NCI-H524 treated with DMSO at 0.1 percent for 48 hours (cell line): ENCODE data around the gene CCNYL1.
"Not testable (repeated sequence)": the region's sequence is repeated elsewhere in the genome, so short reads cannot be mapped to it uniquely, and the experiment has no call there.

Experiments
- DNase-seq: peaks from one replicate; lab custom pipeline; 2025; lab: John Stamatoyannopoulos, UW

CCNYL1 gene

GRCh38 chr2:207734636-207735512 is 23.4 kb downstream of the CCNYL1 start:
- DNase-seq, result no peak

- DNase-seq, result not testable (repeated sequence)
Measured at GRCh38 chr2:207735513-207735859, 24.0 kb downstream of the CCNYL1 start.

GRCh38 chr2:207743514-207743913 is 32.1 kb downstream of the CCNYL1 start:
- DNase-seq, result no peak

- no peak for DNase-seq
Measured at GRCh38 chr2:207744050-207744449, 32.6 kb downstream of the CCNYL1 start.

GRCh38 chr2:207744451-207744850 is 33.0 kb downstream of the CCNYL1 start:
- no peak for DNase-seq

GRCh38 chr2:207746131-207746530 is 34.7 kb downstream of the CCNYL1 start:
- no peak for DNase-seq

GRCh38 chr2:207747653-207748560 is 36.5 kb downstream of the CCNYL1 start:
- no peak for DNase-seq

GRCh38 chr2:207748993-207749392 is 37.6 kb downstream of the CCNYL1 start:
- no peak for DNase-seq

- DNase-seq, result no peak
Measured at GRCh38 chr2:207749873-207750272, 38.4 kb downstream of the CCNYL1 start.

GRCh38 chr2:207750345-207750744 is 38.9 kb downstream of the CCNYL1 start:
- DNase-seq, result no peak

GRCh38 chr2:207750876-207751275 is 39.4 kb downstream of the CCNYL1 start:
- DNase-seq, result no peak

GRCh38 chr2:207753688-207754087 is 42.2 kb downstream of the CCNYL1 start:
- DNase-seq, result not testable (repeated sequence)

- DNase-seq, result no peak
Measured at GRCh38 chr2:207754498-207755383, 43.3 kb downstream of the CCNYL1 start.

- DNase-seq, result no peak
Measured at GRCh38 chr2:207758025-207758424, 46.6 kb downstream of the CCNYL1 start.

- DNase-seq, result no peak
Measured at GRCh38 chr2:207759890-207760289, 48.5 kb downstream of the CCNYL1 start.

GRCh38 chr2:207760453-207760852 is 49.0 kb downstream of the CCNYL1 start:
- DNase-seq, result no peak

GRCh38 chr2:207761426-207761825 is 50.0 kb downstream of the CCNYL1 start:
- not testable (repeated sequence) for DNase-seq

GRCh38 chr2:207762146-207762545 is 50.7 kb downstream of the CCNYL1 start:
- DNase-seq, result no peak

- no peak for DNase-seq
Measured at GRCh38 chr2:207763303-207763917, 52.0 kb downstream of the CCNYL1 start.

GRCh38 chr2:207764096-207764630 is 52.7 kb downstream of the CCNYL1 start:
- no peak for DNase-seq

- DNase-seq, result no peak
Measured at GRCh38 chr2:207765547-207765946, 54.1 kb downstream of the CCNYL1 start.
